ENCODE results near the gene RPUSD1.
"Not testable (repeated sequence)": the region's sequence is repeated elsewhere in the genome, so short reads cannot be mapped to it uniquely, and the experiment has no call there.

The RPUSD1 gene

DNA sequence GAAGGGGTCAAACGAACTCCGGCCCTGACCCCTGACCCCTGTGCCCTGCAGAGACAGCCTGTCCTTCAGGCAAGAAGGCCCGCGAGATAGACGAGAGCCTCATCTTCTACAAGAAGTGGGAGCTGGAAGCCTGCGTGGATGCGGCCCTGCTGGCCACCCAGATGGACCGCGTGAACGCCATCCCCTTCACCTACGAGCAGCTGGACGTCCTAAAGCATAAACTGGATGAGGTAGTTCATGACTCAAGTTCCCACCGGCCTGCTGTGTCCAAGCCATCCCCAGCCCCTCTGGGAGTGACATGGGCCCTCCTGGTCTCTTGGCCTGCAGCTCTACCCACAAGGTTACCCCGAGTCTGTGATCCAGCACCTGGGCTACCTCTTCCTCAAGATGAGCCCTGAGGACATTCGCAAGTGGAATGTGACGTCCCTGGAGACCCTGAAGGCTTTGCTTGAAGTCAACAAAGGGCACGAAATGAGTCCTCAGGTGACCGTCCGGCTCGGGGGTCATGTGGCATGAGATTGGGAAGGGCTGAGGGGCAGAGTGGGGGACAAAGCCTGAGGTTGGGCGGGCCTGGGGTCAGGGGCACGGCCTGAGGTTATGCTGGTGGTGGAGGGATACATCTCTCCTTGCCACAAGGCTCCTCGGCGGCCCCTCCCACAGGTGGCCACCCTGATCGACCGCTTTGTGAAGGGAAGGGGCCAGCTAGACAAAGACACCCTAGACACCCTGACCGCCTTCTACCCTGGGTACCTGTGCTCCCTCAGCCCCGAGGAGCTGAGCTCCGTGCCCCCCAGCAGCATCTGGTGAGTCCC, 22.0 kb downstream of the RPUSD1 start:
- no peak for DNase-seq (ENCODE audit: low spot score)

DNA sequence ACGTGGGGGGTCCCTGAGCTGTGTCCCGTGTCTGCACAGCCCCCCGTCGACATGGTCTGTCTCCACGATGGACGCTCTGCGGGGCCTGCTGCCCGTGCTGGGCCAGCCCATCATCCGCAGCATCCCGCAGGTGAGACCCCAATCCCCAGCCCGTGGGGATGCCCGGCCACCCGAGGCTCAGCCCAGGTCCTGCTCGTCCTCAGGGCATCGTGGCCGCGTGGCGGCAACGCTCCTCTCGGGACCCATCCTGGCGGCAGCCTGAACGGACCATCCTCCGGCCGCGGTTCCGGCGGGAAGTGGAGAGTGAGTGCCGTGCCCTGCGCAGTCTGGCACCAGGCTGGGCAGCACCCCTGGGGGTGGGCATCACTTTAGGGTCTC, 22.7 kb downstream of the RPUSD1 start:
- no peak for DNase-seq (ENCODE audit: low spot score)

DNA sequence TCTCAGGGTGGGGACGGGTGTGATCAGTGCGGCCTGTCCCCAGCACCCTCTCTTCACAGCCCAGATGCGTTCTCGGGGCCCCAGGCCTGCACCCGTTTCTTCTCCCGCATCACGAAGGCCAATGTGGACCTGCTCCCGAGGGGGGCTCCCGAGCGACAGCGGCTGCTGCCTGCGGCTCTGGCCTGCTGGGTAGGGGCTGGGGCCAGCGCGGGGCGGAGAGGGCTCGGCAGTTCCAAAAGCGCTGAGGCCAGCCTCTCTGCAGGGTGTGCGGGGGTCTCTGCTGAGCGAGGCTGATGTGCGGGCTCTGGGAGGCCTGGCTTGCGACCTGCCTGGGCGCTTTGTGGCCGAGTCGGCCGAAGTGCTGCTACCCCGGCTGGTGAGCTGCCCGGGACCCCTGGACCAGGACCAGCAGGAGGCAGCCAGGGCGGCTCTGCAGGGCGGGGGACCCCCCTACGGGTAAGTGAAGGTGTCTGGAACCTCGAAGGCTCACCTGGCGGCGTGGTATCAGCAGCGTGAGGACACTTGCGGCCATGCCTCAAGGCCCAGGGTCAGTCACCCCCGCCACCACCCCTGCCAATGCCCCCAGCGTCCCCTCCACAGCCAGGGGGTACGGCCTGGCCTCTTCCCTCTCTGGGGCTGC, 23.2 kb downstream of the RPUSD1 start:
- no peak for DNase-seq (ENCODE audit: low spot score)

DNA sequence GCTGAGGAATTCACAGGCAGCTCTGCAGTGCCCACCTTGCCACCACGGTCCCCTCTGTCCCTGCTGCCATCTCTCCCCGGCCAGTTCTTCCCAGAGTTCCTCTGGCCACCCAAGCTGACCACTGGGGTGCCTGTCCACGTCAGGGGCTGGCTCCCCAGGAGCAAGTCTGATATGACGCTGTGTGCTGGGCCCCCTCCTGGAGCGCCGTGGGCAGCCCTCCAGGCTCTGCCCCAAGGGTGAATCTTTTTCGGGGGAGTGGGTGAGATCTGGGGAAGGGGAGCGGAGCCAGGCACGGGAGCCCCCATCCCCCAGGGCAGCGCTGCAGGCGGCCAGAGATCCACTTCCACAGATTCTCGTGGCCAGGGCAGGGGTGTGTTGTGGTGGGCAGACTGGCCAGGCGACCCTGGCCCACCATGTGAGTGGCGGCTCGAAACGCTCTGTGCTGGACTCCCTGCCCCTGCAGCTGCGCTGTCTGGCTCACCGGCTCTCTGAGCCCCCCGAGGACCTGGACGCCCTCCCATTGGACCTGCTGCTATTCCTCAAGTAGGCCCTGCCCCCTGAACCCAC, 23.9 kb downstream of the RPUSD1 start:
- DNase-seq (ENCODE audit: low spot score): no peak

DNA sequence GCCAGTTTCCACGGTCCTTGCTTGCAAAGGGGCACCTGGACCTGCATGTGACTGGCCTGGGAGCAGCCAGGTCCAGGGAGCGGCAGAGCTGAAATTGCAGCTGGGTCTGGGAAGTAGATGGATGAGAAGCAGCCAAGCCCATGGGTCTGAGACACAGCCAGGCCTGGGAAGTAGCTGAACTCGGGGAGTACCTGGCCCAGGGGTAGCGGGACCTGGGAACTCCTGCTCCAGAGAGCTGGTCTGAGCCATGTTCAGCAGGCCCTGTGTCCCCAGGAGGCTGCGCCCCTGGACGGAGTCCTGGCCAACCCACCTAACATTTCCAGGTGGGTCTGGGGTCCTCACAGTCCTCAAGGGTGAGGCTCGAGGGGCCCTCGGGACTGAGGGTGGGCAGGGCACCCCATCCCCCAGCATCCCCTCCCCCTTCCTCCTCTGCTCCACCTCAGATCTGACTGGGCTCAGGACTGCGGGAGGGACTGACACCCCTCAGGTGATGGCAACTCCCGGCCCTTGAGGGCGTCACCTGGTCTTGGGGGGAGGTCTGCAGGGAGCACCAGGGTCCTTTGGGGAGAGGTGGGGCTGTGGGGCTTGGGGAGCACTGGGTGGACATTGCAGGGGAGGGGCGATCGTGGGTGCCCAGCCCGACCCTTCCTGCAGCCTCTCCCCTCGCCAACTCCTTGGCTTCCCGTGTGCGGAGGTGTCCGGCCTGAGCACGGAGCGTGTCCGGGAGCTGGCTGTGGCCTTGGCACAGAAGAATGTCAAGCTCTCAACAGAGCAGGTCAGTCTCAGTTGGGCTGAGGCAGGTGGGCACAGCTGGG, 24.6 kb downstream of the RPUSD1 start:
- no peak for DNase-seq (ENCODE audit: low spot score)

DNA sequence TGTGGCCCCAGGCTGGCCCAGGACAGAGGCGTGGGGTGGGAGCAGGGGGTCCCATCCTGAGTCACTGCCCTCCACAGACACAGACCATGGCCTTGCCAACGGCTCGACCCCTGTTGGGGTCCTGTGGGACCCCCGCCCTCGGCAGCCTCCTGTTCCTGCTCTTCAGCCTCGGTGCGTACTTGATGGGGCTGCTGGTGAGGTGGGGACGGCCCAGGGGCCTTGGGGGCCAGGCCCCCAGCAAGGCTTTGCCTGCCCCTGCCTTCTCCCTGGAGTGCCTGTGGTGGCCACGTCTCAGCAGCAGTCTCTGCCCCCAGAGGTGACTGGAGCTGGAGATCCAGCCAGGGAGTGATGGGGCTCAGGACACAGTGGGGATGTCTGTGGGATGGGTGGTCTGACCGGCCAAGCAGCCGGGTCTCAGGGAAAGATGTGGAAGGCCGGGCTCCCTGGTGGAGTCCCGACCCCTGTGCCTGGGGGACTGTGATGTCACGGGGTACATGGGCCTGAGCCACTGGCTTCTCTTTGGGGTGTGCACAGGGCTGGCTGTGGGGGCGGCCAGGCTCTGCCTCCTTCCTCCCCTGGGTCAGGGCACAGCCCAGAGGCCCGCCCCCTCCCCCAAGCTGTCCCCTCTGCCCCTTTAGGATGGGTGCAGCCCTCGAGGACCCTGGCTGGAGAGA, 25.4 kb downstream of the RPUSD1 start:
- DNase-seq (ENCODE audit: low spot score): no peak

DNA sequence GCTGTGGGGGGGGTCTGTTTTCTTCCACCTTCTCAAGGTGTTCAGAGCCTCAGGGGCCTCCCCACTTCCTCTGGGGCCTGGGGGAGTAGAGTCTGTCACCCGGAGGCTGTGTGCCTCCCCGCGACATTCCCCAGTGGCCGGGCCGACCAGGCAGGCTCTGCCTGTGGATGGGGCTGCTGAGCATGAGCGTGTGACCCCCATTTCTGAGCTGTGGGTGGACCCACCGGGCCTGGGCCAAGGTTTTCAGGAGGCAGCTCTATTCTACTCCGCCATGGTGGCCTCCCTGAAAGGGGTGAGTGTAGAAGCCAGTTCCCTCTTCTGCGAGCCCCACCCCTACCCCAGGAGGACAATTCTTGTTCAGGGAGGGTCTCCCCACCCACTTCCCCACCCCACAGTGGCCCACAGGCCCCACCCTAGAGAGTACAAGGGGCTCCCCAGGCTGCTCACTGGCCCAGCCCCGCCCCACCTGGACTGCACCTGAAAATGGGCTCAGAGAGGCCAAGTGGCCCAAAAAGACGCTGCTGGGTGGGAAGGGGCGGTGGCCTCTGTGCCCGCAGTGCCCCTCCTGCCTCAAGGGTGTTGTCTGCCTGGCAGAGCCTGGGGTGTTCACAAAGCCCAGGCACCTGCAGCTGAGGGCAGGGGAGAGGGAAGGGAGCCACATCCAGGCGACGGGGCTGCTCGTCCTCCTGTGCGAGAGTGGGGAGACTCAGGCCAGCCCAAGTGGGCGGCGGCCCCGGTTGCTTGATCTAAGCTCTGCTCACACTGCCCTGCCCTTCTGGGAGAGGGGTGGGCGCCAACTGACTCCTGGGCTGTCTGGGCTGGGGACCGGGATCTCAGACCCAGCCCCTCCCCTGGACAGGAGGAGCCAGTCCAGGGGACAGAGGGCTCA, 26.3 kb downstream of the RPUSD1 start:
- DNase-seq (ENCODE audit: low spot score): no peak

DNA sequence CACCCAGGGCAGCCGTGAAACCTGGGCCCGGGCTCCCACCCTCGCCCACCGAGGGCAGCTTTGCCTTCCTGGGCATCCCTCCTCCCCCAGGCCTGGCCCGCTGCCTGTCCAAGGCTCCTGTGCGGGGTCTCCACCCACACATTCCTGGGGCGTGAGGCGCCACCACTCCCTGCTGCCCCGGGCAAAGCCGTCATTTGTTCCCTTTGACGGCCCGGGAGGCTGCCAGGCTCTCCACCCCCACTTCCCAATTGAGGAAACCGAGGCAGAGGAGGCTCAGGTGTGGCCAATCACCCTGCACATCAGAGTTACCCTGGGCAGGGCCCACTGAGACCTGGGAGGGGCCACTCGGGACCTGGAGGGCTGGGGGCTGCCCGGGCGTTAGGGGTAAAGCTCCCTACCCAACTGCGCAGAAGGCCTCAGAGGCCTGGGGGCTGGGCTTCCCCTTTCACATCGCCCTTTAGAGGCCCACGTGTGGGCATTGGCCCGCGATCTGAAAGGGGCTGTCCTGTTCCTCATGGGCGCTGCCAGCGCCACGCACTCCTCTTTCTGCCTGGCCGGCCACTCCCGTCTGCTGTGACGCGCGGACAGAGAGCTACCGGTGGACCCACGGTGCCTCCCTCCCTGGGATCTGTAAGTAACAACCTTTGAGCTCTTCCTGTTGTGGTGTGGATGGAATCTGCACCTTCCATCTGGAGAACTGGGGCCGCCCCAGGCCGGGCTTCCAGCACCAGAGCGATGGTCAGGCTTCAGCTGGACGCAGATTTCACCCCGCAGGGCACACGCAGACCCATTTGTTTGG, 27.4 kb downstream of the RPUSD1 start, which contains the start of gene MSLN:
Gene MSLN, plus strand, starts transcription at position 190 of the 799 bp plus-strand sequence. CDS start 1,947 bp downstream, outside the sequence.
- no peak for DNase-seq (ENCODE audit: low spot score)

DNA sequence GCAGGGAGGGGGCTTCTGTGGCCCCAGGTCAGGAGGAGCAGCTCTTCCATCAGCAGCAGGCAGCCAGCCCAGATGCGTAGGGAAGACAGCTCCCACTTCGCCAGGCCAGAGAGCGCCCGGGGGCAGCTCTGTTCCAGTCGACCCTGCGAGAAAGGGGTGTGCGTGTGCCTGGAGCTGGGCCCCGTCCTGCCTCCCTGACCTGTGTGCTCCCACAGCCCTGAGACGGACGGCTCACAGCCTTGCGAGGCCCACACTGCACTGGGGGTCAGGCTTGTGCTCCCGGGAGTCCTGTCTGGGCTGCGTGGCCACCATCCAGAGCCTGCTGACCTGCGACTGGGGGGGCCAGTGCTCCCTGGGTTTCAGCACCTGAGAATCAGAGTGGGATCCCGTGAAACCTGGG, 28.1 kb downstream of the RPUSD1 start:
- no peak for DNase-seq (ENCODE audit: low spot score)

DNA sequence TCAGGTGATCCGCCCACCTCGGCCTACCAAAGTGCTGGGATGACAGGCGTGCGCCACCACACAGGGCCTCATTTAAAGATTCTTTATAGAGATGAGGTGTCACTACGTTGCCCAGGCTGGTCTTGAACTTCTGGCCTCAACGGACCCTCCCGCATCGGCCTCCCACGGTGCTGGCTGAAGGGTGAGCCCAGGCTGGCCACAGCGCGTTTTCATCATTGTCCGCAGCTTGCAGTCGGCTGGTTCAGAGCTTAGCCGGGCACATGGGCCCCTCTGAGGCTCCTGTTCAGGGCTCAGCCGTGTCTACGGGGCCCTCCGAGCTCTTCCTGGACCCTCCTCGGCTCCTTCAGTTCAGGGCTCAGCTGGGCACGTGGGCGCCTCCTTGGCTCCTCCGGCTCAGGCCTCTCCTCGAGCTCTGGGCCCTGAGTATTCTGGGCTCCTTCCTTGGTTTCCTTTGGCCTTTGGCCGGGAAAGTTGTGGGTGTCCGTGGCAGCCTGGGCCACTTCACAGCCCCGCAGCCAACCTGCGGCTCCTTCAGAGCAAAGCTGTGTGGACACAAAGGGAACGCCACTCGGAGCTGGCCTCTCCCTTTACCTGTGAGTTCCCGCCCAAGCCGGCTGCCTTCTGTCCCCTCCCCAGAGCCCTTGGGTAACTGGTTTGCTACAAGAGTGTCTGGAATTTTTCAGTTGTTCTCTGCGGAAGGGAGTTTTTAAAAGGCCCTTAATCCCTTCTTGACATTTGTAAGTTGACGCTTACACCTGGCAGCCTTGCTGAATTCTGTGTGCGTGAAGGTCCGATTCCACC, 28.9 kb downstream of the RPUSD1 start:
- DNase-seq (ENCODE audit: low spot score): no peak

DNA sequence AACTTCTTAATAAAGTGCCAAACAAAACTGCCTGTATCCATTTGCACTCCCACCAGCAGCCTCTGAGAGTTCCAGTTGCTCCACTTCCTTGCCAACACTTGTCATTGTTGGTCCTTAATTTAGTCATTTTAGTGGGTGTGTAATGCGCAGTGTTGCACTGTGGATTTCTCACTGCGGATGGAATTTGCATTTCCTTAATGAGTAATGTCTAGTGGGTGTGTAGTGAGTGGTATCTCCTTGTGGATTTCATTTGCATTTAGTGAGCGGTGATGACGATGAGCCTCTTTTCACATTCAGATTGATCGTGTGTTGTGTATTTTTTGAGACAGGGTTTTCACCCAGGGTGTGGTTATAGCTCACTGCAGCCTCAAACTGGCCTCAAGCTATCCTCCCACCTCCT, 31.8 kb downstream of the RPUSD1 start:
- DNase-seq (ENCODE audit: low spot score): no peak

DNA sequence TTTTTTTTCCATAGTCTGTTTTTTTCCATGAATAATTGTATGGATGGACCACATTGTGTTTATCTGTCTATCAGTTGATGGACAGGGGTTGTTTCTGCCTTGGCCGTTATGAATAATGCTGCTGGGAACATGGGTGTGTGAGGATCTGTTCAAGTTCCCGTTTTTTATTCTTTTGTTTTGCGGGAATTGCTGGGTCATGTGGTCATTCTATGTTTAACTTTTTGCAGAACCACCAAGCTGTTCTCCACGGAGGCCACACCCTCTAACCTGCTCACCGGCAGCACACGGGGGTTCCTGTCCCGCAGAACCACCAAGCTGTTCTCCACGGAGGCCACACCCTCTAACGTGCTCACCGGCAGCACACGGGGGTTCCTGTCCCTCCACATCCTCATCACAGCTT, 33.5 kb downstream of the RPUSD1 start:
- DNase-seq (ENCODE audit: low spot score): no peak

DNA sequence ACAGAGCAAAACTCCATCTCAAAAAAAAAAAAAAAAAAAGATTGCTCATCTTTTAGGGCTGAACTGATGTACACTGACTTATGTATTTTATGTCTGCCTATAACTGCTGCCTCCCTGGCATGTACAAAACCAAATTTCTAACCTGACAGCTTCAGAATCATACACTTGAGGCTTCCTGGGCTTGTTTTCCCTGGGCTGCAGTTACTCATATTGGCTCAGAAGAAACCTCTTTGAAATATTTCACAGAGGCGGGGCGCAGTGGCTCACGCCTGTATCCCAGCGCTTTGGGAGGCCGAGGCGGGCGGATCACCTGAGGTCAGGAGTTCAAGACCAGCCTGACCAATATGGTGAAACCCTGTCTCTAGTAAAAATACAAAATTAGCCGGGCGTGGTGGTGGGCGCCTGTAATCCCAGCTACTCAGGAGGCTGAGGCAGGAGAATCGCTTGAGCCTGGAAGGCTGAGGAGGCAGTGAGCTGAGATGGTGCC, 34.0 kb downstream of the RPUSD1 start:
- DNase-seq (ENCODE audit: low spot score): not testable (repeated sequence)

DNA sequence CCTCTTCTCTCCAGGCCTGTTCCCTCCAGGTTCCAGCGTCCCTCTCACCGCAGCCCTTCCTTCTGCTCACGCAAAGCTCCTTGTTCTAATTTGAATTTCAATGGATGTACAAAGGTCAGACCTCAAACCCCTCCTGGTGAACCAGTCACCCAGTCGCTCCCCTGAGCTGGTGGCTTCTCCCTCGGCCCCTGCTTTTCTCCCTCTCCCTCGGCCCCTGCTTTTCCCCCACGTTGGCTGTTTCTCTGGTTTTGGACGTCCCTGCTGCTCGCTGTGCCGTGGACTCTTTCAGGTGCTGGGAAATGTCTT, 36.2 kb downstream of the RPUSD1 start:
- no peak for DNase-seq (ENCODE audit: low spot score)

DNA sequence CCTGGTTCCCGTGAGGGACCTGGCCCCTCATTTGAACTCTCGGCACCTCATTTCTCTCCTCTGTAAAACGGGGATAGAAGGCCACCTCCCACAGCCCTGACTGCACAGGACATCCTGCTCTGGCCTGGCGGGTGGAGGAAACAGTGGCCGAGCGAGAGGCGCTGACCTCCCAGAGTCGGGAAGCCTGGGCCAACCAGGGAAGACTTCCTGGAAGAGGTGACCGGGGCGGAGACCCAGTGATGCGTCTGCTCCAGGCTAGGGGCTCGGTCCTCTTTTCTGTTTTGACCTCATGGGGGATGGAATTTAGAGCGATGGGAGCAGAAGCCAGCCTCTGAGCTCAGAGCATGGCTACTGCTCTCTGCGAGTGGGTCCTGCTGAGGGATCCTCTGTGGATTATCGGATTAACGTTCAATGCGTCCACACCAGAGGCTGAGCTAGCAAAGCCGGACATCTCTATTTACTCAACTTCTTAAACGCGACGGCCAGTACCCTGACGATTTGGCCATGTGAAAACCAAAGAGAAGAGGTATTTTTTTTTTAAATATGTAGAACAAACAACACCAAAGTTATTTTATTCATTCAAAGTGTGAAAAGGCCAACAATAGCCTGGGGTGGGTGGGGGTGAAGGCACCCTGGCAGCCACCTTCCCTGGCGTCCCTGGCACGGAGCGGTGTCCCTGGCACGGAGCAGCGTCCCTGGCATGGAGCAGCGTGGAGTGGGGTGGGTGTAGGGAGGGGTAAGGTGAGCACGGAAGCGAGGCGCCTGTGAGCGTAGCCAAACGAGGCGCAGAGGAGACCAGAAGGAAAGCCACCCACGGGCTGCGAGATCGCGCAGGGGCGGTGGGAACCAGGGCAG, 36.8 kb downstream of the RPUSD1 start:
- peak; percentile 58 for DNase-seq (ENCODE audit: low spot score)

DNA sequence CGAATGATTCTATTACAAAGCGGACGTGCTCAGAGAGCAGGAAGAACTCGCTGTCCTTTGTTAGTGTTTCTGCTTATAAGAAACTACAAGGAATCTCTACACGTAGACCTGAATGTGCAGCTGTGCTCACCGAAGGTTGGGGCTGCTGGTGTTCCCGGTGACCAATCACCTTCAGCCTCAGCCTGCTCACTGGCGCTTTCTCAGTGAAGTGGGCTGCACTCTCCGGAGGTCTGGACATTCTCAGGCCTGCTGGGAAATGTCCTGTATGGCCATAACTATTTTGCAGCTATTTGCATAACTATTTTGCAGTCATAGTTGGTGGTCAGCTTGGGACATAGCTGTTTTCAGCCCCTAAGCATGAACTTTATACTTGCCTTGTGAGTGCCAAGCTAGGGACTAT, 37.7 kb downstream of the RPUSD1 start:
- DNase-seq (ENCODE audit: low spot score): no peak

DNA sequence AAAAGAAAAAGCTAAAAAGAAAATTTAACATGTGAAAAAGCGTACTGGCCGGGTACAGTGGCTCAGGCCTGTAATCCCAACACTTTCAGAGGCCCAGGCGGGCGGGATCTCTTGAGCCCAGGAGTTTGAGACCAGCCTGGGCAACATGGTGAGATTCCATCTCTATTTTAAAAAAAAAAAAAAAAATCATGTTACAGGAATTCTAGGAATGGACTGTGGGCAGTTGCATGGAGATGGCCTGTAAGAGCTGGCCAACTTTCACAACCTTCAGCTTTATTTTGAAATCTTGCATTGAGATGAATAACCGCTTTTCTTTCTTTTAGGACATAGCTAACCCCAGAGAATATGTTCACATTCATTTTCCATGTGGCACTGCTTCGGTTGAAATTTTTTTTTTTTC, 39.2 kb downstream of the RPUSD1 start:
- no peak for DNase-seq (ENCODE audit: low spot score)

Measured in cerebellar cortex (tissue), 1 donor.